Right lobe of liver (tissue), 6 donors: ENCODE data around the gene ZNF473. TPM values are rescaled to one million over a fixed set of nuclear protein-coding genes. Genes with fewer than 3 reads are reported as not detected.

Experiments
- ATAC-seq, 4 donors: fragments of 200-7000 bp; cut with Tn5 transposase; one replicate each; pipeline ENCODE4 v1.9.1; 2020; ENCODE audit warnings: mild to moderate bottlenecking in 4 of 4, moderate library complexity in 4 of 4
- DNase-seq, 3 donors: peaks; one replicate each; pipeline ENCODE4 v3.0.0-alpha.2; 2020
- H3K27ac ChIP-seq, 3 donors: fragments of 200-600 bp; one replicate each; pipeline ENCODE4 v1.8.0; 2022
- H3K27me3 ChIP-seq, 2 donors: fragments of 200-600 bp; one replicate each; pipeline ENCODE4 v1.8.0; 2022
- H3K36me3 ChIP-seq, 4 donors: fragments of 200-600 bp; sonication (generic) in 1 of 4; one replicate each; pipeline versions ENCODE4 v1.5.1 to v1.8.0; 2017 to 2022; ENCODE audit warnings: control low read depth in 1 of 4
- H3K4me1 ChIP-seq, 4 donors: fragments of 200-600 bp; sonication (generic) in 1 of 4; one replicate each; pipeline versions ENCODE4 v1.5.1 to v1.8.0; 2017 to 2022; ENCODE audit warnings: control low read depth in 1 of 4
- H3K4me3 ChIP-seq, 3 donors: fragments of 200-600 bp; one replicate each; pipeline ENCODE4 v1.8.0; 2022
- H3K9me3 ChIP-seq, 4 donors: fragments of 200-600 bp; sonication (generic) in 1 of 4; one replicate each; pipeline versions ENCODE4 v1.5.1 to v1.8.0; 2017 to 2022; ENCODE audit warnings: control low read depth in 1 of 4
- POLR2A ChIP-seq: fragments of 450-650 bp; IDR thresholded peaks from one replicate; pipeline ENCODE4 v1.6.1; 2017; ENCODE audit warnings: antibody characterized with exemption, mild to moderate bottlenecking
- WGBS: methylation state at CpG from one replicate; pipeline ENCODE4 v1.1.6; 2018; ENCODE audit warnings: low coverage, low lambda C conversion rate; ENCODE audit not compliant: insufficient coverage; ENCODE audit errors: missing lambda C conversion rate; 5-methylcytosine and 5-hydroxymethylcytosine counted together
- intact Hi-C, 2 donors: fragments of 100-400 bp; cut with DNase I; formaldehyde crosslinking; loops; one replicate each; pipeline versions ENCODE4 v1.11.2 to v1.14.1; 2022
- total RNA-seq, 6 experiments: library from RNA; depleted of rRNA in 2 of 6; stranded (reverse); fragments of >200 nt in 2 of 6; fragmentation: NEBNext Ultra II Directional in 3 of 6; extraction: Animal tissue kit (Norgen Biotek cat#: 25700) in 3 of 6; gene quantifications; one replicate each; pipeline versions ENCODE4 v1.1.0 to v1.2.4, GENCODE V29; 2016 to 2023
- TF ChIP-seq, protein P1 (sequence below), 4 donors: fragments of 200-600 bp in 3 of 4; fragments of 450-650 bp in 1 of 4; IDR thresholded peaks; one replicate each; pipeline versions ENCODE4 v1.5.1 to v1.8.0; 2016 to 2022; ENCODE audit warnings: antibody characterized with exemption in 4 of 4, mild to moderate bottlenecking in 2 of 4
- donor health status: DM: no; HTN: yes; CAD: no.
- donor health status: DM: no; HTN: no; CAD: no.
- donor health status: DM: no; HTN: no; CAD: no.
- donor health status: DM: no; HTN: yes; CAD: no.
- donor health status: DM: no; HTN: yes; CAD: no.

Gene ZNF473
- total RNA-seq, 6 experiments from 2014 or later: 3.1 to 6.0 (median 3.6) TPM

DNA sequence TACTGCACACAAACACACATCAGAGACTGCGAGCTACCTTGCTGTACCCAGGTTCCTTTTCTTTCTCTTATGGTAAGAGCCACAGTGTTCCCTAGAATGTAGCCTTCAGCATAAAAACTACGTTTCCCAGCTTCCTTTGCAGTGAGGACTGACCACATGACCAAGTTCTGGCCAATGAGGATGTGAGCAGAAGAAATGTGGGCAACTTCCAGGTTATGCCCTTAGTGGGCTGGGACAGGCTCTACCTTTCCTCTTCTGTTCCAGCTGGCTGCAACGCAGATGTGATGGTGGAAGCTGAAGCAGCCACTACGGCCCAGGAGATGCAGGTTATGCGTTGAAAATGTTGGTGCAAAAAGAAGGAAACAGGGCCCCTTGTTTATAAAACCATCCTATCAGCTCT lies 28.1 kb upstream of the ZNF473 start:
- no peaks in the 10 kb centered on the region for H3K9me3 ChIP-seq
- intact Hi-C loops: no loop called here
- no peaks in the 10 kb centered on the region for H3K4me1 ChIP-seq
- DNase-seq (no peak), ATAC-seq (peak; percentile 49 to 73 (median 51))
- no peak overlapping the region for H3K27ac ChIP-seq
- TF ChIP-seq, protein P1, sequence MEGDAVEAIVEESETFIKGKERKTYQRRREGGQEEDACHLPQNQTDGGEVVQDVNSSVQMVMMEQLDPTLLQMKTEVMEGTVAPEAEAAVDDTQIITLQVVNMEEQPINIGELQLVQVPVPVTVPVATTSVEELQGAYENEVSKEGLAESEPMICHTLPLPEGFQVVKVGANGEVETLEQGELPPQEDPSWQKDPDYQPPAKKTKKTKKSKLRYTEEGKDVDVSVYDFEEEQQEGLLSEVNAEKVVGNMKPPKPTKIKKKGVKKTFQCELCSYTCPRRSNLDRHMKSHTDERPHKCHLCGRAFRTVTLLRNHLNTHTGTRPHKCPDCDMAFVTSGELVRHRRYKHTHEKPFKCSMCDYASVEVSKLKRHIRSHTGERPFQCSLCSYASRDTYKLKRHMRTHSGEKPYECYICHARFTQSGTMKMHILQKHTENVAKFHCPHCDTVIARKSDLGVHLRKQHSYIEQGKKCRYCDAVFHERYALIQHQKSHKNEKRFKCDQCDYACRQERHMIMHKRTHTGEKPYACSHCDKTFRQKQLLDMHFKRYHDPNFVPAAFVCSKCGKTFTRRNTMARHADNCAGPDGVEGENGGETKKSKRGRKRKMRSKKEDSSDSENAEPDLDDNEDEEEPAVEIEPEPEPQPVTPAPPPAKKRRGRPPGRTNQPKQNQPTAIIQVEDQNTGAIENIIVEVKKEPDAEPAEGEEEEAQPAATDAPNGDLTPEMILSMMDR (IDR thresholded peaks at IDR 0.05): no peak
- no peak for TF ChIP-seq POLR2A
- H3K4me3 ChIP-seq: no peak overlapping the region
- H3K36me3 ChIP-seq: peaks cover 0 to 69% (median 28%) of the 10 kb centered on the region in 4 donors
- H3K27me3 ChIP-seq: no peaks in the 10 kb centered on the region
- WGBS: 74% methylated on average over 5 of the region's 5 CpGs

DNA sequence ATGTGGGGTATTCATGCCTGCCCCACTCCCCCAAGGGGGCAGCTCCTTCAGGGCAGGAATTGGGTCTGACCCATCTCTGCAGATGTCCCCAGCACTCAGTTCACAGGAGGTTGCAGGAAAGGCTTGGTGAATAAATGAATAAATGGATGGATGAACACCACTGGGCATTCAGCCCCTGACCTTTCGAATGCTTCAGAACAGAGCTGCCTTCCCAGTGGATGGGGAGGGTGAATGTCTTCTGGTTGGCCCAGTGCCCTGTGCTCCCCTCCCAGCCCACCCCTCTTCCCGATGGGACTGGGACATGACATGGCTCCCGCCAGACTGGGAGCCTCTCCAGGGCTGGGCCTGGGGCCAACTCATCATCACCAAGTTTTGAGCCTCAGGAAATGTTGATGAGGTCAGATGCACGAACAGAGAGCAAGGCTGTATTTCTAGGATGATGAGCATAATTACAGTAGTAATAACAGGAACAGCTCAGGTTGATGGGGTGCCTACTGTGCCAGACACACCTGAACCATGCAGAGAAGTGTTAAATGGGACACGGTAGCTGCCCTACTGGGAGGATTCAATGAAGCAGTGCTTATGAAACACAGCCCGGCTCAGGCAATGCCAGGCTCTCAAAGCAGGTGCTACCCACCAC lies 26.3 kb upstream of the ZNF473 start:
- 58% methylated on average over 4 of the region's 6 CpGs for WGBS
- no peaks in the 10 kb centered on the region for H3K9me3 ChIP-seq
- ATAC-seq (no peak), DNase-seq (no peak)
- H3K4me1 ChIP-seq: no peaks in the 10 kb centered on the region
- intact Hi-C loops: no loop called here
- H3K36me3 ChIP-seq: peaks cover 0 to 75% (median 27%) of the 10 kb centered on the region in 4 donors
- TF ChIP-seq POLR2A: no peak
- TF ChIP-seq, protein P1 (IDR thresholded peaks at IDR 0.05): no peak
- H3K27ac ChIP-seq: no peak overlapping the region
- no peak overlapping the region for H3K4me3 ChIP-seq
- no peaks in the 10 kb centered on the region for H3K27me3 ChIP-seq

DNA sequence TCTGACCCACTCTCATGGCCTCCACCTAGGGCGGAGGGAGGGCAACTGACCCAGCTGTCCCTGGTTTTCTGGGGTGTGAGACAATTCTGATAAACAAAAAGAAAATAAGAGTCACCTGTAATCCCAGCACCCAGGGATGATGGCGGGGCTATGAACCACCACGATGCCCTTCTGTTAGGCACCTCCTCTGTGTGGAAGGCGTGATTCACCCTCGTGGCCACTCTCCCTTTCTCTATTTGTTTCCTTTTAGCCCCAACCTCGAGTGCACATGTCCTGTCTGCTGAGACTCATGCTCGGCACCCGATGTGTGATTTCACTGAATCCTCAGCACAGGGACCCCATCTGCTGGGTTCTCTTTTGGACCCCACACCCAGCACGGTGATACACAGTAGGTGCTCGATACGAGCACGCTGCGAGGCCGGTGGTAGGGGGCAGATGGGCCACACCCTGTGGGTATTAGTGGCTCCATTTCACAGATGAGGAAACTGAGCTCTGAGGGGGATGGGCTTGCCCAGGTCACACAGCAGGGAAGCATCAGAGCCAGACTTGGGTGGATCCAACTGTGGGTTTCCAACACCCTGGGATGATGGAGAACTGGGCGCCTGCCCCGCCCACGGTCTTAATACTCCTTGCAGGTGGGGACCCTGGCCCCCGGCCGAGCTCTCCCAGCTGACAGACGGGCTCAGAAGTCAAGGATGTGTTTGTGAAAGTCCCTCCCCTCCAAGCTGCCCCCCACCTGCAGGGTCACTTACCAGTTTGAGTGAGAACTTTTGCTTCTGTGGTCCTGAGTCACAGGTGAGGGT lies 25.6 kb upstream of the ZNF473 start:
- ATAC-seq: no peak
- Histone ChIP-seq H3K27ac (no peak overlapping the region), H3K27me3 (no peaks in the 10 kb centered on the region), H3K4me1 (no peaks in the 10 kb centered on the region), H3K36me3 (peaks cover 0 to 75% (median 25%) of the 10 kb centered on the region in 4 donors), H3K9me3 (no peaks in the 10 kb centered on the region), H3K4me3 (no peak overlapping the region)
- intact Hi-C loops: no loop called here
- TF ChIP-seq POLR2A: no peak
- TF ChIP-seq, protein P1 (IDR thresholded peaks at IDR 0.05): no peak
- WGBS: 72% methylated on average over 6 of the region's 20 CpGs
- DNase-seq: no peak

- no peaks in the 10 kb centered on the region for H3K9me3 ChIP-seq
- ATAC-seq (peak in 2 of 4 donors; percentile 9 to 39), DNase-seq (no peak)
- no peak for TF ChIP-seq POLR2A
- no peak overlapping the region for H3K4me3 ChIP-seq
- 28% methylated on average over 3 of the region's 16 CpGs for WGBS
- H3K36me3 ChIP-seq: peaks cover 0 to 78% (median 28%) of the 10 kb centered on the region in 4 donors
- no peaks in the 10 kb centered on the region for H3K4me1 ChIP-seq
- intact Hi-C loops: no loop called here
- H3K27me3 ChIP-seq: no peaks in the 10 kb centered on the region
- no peak overlapping the region for H3K27ac ChIP-seq
Measured at GRCh38 chr19:50000841-50001557, 24.8 kb upstream of the ZNF473 start.
